Activated CD8-positive, alpha-beta memory T cell treated with anti-CD3 and anti-CD28 coated beads, Interleukin-2, amount 50 U/mL, for 48 hours (primary cell): ENCODE results near the gene RPTOR.

Experiments used
- DNase-seq: peaks from one replicate; pipeline ENCODE4 v3.0.0-alpha.2; 2020

The RPTOR gene

GRCh38 chr17:80838311-80839025 lies 293.8 kb downstream of the RPTOR start:
- no peak for DNase-seq

- no peak for DNase-seq
These were observed 294.3 kb downstream of the RPTOR start for GRCh38 chr17:80839026-80839345.

DNA sequence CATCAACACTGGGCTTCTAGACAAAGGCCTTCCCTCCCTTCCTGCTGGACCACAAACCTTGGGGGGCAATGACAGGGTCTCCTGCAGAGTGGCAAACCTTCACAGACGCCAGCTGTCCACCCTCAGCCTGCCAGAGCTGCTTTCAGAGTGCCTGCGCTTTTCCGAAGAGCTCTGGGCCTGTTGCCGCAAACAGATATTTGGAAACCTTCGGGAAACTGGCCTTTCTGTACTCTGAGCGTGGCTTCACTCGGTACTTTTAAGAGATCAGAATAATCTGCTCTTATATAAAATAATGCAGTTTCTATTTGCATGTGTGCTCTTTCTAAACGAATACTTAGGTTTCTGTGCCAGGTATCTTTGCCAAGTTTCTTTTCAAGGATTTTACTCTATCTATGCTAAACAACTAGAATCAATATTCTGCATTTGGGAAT lies 294.9 kb downstream of the RPTOR start:
- DNase-seq = no peak

DNA sequence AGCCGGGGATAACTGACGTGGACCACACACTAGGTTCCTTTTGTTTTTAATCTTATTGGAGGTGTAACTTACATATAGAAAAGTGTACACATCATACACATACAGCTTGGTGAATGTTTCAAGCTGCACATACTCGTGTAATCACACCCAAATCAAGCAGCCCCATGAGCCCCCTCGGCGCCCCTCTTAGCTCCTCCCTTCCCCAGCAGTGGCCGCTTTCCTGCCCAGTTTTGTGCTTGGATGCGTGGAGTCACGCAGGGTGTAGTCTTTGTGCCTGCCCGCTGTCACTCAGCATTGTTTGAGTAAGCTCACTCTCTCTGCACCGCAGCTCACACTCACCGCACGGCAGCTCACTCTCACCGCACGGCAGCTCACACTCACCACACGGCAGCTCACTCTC lies 295.3 kb downstream of the RPTOR start:
- DNase-seq = no peak

GRCh38 chr17:80842456-80843013 lies 297.9 kb downstream of the RPTOR start:
- no peak for DNase-seq

DNA sequence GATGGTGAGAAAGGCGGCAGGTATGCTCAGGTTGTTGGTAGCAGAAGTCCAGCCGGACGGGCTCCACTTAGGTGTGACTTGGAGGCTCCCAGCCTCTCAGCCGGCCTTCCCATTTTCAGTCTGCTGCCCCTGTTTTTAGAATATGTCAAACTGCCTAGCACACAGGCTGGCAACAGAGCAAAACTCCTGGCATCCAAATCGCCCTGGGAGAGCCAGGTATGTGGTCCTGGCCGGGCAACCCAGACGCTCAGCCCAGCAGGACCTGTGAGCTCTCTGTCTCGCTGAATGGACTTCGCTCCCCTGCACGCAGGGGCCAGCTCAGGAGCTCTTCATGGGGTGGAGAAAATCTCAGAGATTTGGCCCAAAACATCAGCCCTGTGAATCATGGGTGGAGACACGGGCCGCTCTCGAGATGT lies 299.1 kb downstream of the RPTOR start:
- DNase-seq = no peak

GRCh38 chr17:80844418-80844990 lies 299.9 kb downstream of the RPTOR start:
- no peak for DNase-seq

DNA sequence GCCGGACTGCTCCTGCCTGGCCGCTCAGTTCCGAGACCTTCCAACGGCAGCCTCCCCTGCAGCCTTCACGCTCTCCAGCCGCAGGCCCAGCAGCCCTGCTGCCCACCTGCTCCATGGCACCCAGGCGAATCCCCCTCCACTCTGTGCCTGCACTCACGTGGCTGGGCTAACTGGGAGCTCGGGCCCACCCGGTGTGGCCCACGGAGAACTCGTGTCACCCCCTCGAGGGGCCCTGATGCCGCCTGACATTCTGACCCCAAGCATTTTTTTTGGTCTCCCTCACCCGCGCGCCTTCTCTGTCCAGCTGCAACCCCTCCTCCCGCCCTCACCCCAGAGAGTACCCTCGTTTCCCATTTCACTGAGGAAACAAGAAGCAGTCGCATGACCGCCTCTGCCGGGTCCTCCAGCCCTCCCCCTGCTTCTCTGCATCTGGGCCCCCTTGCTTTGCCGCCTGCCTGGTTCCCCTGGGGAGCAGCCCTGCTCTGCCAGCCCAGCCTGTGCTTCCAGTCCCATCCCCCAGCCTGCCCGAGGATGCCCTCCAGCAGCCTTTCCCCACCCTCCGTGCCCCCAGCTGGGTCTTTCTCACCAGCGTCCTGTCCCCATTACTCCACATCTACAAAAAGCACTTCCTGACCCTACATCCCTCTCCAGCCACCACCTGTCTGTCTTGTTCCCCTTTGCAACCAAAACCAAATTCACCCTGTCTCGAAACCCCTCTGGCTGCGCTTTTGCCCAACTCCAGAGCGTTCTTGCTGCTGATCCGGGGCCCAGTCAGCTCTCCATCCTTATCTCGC lies 300.6 kb downstream of the RPTOR start:
- DNase-seq = no peak

DNA sequence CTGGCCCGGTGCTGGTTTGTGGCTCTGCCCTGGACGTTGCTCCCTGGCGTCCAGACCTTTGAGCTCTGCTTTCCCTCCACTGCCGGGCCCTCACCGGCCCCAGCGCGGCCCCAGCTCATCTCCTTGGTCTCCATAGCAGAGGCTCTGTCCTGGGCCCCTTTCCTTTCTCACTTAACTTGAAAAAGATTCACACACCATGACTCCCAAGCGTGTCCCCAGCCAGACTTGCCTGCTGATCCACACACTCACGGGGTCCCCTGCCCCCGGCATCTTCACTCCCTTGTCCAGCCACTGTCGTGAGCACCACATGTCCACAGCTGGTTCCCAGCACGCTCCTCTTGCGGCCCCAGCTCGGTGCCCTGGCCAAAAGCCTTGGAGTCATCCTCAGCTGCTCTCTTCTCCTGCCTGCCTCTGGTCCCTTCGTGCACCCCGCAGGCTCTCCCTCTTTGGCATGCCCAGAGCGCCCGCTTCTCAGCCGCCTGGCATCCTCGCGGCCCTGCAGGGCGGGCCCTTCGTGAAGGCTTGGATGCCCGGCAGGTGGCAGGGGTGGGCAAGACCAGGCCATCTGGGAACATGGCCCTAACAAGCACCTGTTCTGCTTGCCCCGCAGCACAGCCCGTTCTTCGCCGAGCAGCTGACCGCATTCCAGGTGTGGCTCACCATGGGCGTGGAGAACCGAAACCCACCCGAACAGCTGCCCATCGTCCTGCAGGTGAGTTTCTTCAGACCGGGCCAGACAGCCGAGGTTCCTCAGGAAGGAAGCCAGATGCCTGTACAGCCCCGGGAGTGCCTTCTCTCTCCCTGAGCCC lies 301.4 kb downstream of the RPTOR start:
- no peak for DNase-seq

GRCh38 chr17:80846932-80847331 lies 302.3 kb downstream of the RPTOR start:
- no peak for DNase-seq

DNA sequence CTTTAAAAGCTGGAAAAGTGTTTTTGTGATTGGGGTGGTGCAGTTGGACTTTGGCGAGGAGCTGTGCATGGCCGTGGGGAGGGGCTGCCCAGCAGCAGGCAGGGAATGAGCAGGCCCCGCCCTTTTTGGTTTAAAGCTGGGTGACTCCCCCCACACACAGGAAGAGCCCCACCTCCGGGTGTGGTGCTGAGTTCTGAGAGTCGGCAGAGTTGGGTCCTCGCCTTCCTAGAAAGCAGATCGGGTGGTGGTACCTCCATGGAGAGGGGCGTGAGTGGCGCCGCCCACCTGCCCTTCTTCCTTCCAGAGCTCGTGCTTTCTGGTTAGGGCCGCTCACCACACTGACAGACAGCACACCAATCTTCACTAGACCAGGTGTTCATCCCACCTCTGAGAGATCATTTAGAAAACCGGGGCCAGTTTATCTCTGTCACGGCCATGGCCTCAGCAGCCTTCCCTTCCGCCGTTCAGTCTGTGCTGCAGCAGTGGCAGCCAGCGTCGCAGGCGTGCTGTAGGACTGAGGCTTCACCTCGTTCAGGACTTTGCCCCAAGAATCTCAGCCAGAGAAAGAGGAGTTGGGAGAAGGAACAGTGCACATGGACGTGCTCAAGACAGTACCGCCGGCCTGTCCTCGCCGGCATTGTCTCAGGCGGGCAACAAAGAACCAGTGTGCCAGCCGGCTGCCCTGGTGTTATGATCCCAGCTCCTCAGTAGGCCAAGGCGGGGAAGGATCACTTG lies 303.0 kb downstream of the RPTOR start:
- DNase-seq = peak; percentile 79

GRCh38 chr17:80848449-80849102 lies 303.9 kb downstream of the RPTOR start:
- no peak for DNase-seq

DNA sequence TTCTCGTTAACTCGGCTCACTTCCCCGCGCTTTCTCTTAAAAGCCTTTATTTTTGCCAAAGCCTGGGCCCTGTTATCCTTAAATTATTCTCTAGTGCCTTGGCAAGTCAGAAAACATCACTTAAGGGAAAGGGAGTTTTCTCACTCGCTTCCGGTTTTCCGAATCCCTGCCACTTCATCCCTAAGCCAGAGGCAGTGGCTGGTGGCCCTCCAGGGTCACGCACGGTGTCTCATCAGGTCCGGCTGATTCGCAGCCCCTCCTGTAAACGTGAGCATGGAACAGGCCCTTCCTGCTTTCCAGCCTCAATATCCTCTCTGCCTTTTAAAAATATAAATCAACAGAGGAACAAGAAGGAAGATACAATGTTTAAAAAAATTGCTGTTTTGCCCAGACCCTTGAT lies 304.5 kb downstream of the RPTOR start:
- no peak for DNase-seq

- DNase-seq = no peak
These were observed 305.5 kb downstream of the RPTOR start for GRCh38 chr17:80850109-80850508.

GRCh38 chr17:80850817-80851216 lies 306.2 kb downstream of the RPTOR start:
- DNase-seq = no peak

GRCh38 chr17:80851277-80851925 lies 306.8 kb downstream of the RPTOR start:
- DNase-seq = no peak

DNA sequence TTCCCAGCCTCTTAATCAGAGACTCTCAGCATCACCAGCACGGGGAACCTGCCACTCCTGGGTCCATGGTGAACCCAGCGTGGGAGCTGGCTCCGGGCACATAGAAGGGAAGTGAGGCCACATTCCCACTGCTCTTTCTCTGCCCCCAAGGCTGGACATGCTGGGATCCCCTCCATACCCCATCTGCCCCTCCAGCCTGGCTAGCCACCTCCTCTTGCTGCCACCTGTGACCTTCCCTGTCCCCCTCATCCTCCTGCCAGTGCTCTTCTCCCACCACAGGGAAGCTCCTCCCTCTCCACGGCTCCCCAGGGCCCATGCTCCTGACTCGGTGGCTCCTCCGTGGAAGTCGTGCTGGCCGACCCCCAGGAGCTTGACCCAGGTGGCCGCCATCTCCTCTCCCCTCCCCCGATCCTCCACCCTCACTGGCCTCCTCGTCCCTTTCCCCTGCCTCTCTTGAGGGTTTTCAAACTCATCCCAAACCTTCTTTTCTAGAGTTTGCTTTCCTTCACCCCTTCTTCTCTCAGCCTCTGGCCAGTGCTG lies 307.9 kb downstream of the RPTOR start:
- DNase-seq = no peak

DNA sequence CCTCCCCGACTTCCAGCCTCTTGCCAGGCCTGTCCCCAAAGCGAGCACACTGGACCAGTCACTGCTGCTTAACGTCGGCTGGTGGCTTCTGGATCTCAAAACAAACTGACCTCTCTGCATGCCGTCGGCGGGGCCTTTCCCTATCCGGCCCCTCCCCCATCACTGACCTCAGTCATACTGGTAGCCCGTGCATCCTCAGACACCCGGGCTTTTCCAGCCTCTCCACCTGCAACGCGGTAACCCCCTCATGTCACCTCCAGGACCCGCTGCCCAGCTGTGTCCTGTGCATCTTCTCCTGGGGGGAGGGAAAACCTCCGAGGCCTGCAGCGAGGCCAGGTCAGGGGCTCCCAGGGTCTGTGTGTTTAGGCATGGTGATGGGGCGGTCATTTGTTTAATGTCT lies 308.4 kb downstream of the RPTOR start:
- no peak for DNase-seq

DNA sequence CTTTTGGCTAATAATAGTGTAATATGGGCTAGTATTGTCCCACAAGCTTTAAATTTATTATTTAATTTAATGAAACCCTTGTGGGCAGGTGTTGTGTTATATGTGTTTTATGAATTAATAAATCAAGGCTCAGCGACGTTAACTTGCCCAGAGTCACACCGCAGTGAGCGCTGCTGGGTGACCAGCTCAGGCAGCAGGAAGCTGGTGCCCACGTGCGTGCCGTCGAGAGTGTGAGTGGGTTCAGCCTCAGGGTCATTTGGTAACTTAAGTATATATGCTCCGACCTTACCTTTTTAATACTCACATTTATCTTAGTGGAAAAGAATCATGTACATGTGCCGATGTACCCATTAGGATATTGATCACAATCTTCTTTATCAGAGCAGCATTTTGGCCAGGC lies 309.6 kb downstream of the RPTOR start:
- DNase-seq = no peak

DNA sequence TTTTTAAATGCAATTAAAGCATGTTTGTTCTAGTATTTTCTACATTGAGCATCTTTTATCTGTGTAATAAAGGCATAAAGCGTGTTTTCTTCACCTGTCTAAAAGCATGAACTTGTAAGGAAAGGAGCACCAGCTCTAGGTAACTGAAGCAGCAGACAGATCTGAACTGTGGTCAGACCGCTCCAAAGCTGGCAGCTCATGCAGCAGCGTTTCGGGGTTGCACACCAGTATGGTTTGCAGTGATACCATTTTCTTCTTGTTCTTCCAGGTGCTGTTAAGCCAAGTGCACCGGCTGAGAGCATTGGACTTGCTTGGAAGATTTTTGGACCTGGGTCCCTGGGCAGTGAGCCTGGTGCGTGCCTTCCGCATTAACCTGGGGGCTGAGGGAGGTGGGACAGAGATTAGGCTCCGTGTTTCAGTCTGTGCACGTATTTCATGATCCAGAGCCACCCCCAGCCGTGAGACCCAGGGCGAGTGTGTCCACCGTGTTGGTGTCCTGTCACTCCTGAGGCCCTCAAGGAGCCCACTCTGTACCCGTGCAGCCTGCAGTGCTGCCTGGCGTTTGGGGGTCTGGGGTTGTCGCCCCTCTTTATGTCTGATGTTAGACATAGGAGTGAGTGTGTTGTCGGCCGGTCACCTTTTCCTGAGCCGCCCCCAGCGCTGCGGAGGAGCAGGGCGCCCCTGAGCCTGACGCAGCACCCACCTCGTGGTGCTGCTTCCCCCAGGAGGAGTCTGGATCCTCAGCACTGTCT lies 310.7 kb downstream of the RPTOR start:
- no peak for DNase-seq
